H1 (cell line): ENCODE data around the gene PIGS.

Experiments used
- EZH2 ChIP-seq: fragments of 200-600 bp; sonication (generic); IDR thresholded peaks from 2 replicates; pipeline ENCODE4 v1.7.1; 2012; ENCODE audit warnings: low read depth, mild to moderate bottlenecking, moderate library complexity, low read length, inconsistent platforms; ENCODE audit not compliant: severe bottlenecking
- NRF1 ChIP-seq: IDR thresholded peaks from 2 replicates; pipeline ENCODE4 v1.6.1; 2011; ENCODE audit warnings: mild to moderate bottlenecking, low read depth, low read length, improper control_type of control experiment
- POLR2A ChIP-seq, 2 experiments: IDR thresholded peaks; 1 replicate in 1 of 2; 2 replicates in 1 of 2; pipeline ENCODE4 v1.6.1; 2011; ENCODE audit warnings: low read depth in 2 of 2, low read length in 2 of 2, mild to moderate bottlenecking in 2 of 2; ENCODE audit errors: control extremely low read depth in 1 of 2
- POLR2AphosphoS5 ChIP-seq: IDR thresholded peaks from 2 replicates; pipeline ENCODE4 v1.6.1; 2011; ENCODE audit warnings: low read depth, low read length
- RAD21 ChIP-seq, 2 experiments: IDR thresholded peaks in 1 of 2; conservative IDR thresholded peaks in 1 of 2; 2 replicates each; pipeline ENCODE4 v1.6.1; 2011; ENCODE audit warnings: low read depth in 2 of 2, low read length in 2 of 2, improper control_type of control experiment in 1 of 2, inconsistent platforms in 1 of 2, mild to moderate bottlenecking in 1 of 2, moderate library complexity in 1 of 2
- SP1 ChIP-seq: IDR thresholded peaks from 2 replicates; pipeline ENCODE4 v1.6.1; 2011; ENCODE audit warnings: low read depth, low read length
- TBP ChIP-seq: IDR thresholded peaks from 2 replicates; pipeline ENCODE4 v1.6.1; 2011; ENCODE audit warnings: low read depth, low read length, improper control_type of control experiment
- TCF12 ChIP-seq: IDR thresholded peaks from 2 replicates; pipeline ENCODE4 v1.6.1; 2011; ENCODE audit warnings: low read depth, mild to moderate bottlenecking, low read length
- YY1 ChIP-seq: IDR thresholded peaks from 2 replicates; pipeline ENCODE4 v1.6.1; 2011; ENCODE audit warnings: low read depth, mild to moderate bottlenecking, low read length
- TF ChIP-seq, protein P1 (sequence below), 3 experiments: IDR thresholded peaks; 1 replicate in 2 of 3; 2 replicates in 1 of 3; pipeline versions ENCODE4 v1.5.1 to v1.6.1; 2011; ENCODE audit warnings: low read length in 3 of 3, mild to moderate bottlenecking in 3 of 3, inconsistent platforms in 2 of 3, low read depth in 1 of 3, moderate library complexity in 1 of 3; ENCODE audit not compliant: insufficient read depth in 1 of 3; ENCODE audit errors: control extremely low read depth in 1 of 3
- TF ChIP-seq, protein P2 (sequence below): IDR thresholded peaks from 2 replicates; pipeline ENCODE4 v1.6.1; 2011; ENCODE audit warnings: low read depth, mild to moderate bottlenecking, low read length; ENCODE audit not compliant: insufficient read depth

DNA sequence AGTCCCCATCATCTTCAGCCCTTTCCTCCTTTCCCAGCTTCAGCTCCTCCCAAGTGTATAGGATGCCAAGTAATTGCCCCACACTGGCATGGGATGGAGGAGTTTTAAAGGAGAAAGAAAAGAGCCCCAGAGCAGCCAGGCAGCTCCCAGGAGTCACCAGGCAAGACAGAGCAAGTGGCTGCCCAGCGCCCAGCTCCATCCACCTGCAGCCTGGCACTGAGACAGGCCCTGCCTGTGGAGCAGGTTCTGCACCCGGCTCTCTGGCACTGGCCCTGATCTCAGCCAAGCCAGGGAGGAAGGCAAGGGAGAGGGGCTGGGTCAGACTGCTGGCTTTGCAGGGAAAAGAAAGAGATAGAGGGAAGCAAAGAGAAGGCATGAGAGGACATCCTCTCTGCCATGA, 43.5 kb downstream of the PIGS start:
- TF ChIP-seq SP1, result no peak
- TF ChIP-seq, protein P1, sequence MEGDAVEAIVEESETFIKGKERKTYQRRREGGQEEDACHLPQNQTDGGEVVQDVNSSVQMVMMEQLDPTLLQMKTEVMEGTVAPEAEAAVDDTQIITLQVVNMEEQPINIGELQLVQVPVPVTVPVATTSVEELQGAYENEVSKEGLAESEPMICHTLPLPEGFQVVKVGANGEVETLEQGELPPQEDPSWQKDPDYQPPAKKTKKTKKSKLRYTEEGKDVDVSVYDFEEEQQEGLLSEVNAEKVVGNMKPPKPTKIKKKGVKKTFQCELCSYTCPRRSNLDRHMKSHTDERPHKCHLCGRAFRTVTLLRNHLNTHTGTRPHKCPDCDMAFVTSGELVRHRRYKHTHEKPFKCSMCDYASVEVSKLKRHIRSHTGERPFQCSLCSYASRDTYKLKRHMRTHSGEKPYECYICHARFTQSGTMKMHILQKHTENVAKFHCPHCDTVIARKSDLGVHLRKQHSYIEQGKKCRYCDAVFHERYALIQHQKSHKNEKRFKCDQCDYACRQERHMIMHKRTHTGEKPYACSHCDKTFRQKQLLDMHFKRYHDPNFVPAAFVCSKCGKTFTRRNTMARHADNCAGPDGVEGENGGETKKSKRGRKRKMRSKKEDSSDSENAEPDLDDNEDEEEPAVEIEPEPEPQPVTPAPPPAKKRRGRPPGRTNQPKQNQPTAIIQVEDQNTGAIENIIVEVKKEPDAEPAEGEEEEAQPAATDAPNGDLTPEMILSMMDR (IDR thresholded peaks at IDR 0.05; ENCODE audit: control extremely low read depth in 1 of 3, insufficient read depth in 1 of 3, low read depth in 1 of 3, low read length in 3 of 3), result no peak
- TF ChIP-seq POLR2A (IDR thresholded peaks at IDR 0.05; ENCODE audit: control extremely low read depth in 1 of 2, low read depth in 2 of 2, low read length in 2 of 2), result no peak
- no peak for TF ChIP-seq EZH2
- TF ChIP-seq POLR2AphosphoS5, result no peak
- no peak for TF ChIP-seq YY1
- TF ChIP-seq NRF1, result no peak
- TF ChIP-seq, protein P2, sequence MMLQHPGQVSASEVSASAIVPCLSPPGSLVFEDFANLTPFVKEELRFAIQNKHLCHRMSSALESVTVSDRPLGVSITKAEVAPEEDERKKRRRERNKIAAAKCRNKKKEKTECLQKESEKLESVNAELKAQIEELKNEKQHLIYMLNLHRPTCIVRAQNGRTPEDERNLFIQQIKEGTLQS, result no peak
- no peak for TF ChIP-seq TCF12
- no peak for TF ChIP-seq TBP
- no peak for TF ChIP-seq RAD21 (IDR thresholded peaks at IDR 0.05 in 1 of 2, conservative IDR thresholded peaks at IDR 0.05 in 1 of 2; ENCODE audit: low read depth in 2 of 2, low read length in 2 of 2)
